Subcutaneous abdominal adipose tissue (tissue), 5 donors: ENCODE results near the gene SMIM1.
A peak's percentile ranks its signal among the peaks of the same experiment; 100 is the strongest.
"Not testable (repeated sequence)": the region's sequence is repeated elsewhere in the genome, so short reads cannot be mapped to it uniquely, and the experiment has no call there.

Source experiments
- H3K27ac ChIP-seq: one replicate; pipeline ENCODE4 v1.7.0; 2013; ENCODE audit warnings: low read depth, mild to moderate bottlenecking, inconsistent platforms, low read length, moderate library complexity
- H3K27me3 ChIP-seq, 5 donors: one replicate each; pipeline ENCODE4 v1.7.0; 2013; ENCODE audit warnings: low read length in 5 of 5, inconsistent platforms in 1 of 5; ENCODE audit not compliant: control insufficient read depth in 5 of 5, insufficient read depth in 4 of 5
- H3K36me3 ChIP-seq, 5 donors: one replicate each; pipeline ENCODE4 v1.7.0; 2013; ENCODE audit warnings: low read length in 5 of 5; ENCODE audit not compliant: control insufficient read depth in 5 of 5, insufficient read depth in 5 of 5
- H3K4me1 ChIP-seq, 5 donors: one replicate each; pipeline ENCODE4 v1.7.0; 2013; ENCODE audit warnings: low read length in 5 of 5, mild to moderate bottlenecking in 3 of 5, moderate library complexity in 1 of 5; ENCODE audit not compliant: control insufficient read depth in 5 of 5, insufficient read depth in 5 of 5
- H3K4me3 ChIP-seq, 5 donors: one replicate each; pipeline ENCODE4 v1.7.0; 2013; ENCODE audit warnings: low read length in 5 of 5, low read depth in 1 of 5
- H3K9ac ChIP-seq, 5 donors: one replicate each; pipeline ENCODE4 v1.7.0; 2013; ENCODE audit warnings: low read length in 5 of 5, mild to moderate bottlenecking in 4 of 5, moderate library complexity in 3 of 5
- H3K9me3 ChIP-seq, 5 donors: one replicate each; pipeline ENCODE4 v1.7.0; 2013; ENCODE audit warnings: low read length in 5 of 5; ENCODE audit not compliant: control insufficient read depth in 5 of 5
- donor health status: healthy.
- donor health status: healthy.
- donor health status: healthy.
- donor health status: healthy.
- donor health status: healthy.

Gene SMIM1

GRCh38 chr1:3745590-3746381 is 26.8 kb upstream of the SMIM1 start:
- peaks cover 0 to 4% (median 0%) of the 10 kb centered on the region in 5 donors for H3K27me3 ChIP-seq
- peak overlapping the region in 2 of 5 donors; percentile 80 to 83 for H3K9ac ChIP-seq
- H3K4me3 ChIP-seq, result peak overlapping the region in 2 of 5 donors; percentile 72 to 75
- peaks cover 2 to 34% (median 27%) of the 10 kb centered on the region in 5 donors for H3K4me1 ChIP-seq
- no peaks in the 10 kb centered on the region for H3K9me3 ChIP-seq
- peaks cover 0 to 28% (median 20%) of the 10 kb centered on the region in 5 donors for H3K36me3 ChIP-seq
- H3K27ac ChIP-seq, result no peak overlapping the region

GRCh38 chr1:3746389-3746829 is 26.1 kb upstream of the SMIM1 start:
- Histone ChIP-seq H3K36me3 (peaks cover 0 to 23% (median 19%) of the 10 kb centered on the region in 5 donors), H3K9ac (peak overlapping the region in 4 of 5 donors; percentile 79 to 86 (median 82)), H3K4me3 (peak overlapping the region in 4 of 5 donors; percentile 71 to 75 (median 72)), H3K9me3 (no peaks in the 10 kb centered on the region), H3K4me1 (peaks cover 2 to 34% (median 27%) of the 10 kb centered on the region in 5 donors), H3K27ac (peak overlapping the region; percentile 41), H3K27me3 (peaks cover 0 to 6% (median 0%) of the 10 kb centered on the region in 5 donors)

- Histone ChIP-seq H3K4me1 (peaks cover 2 to 34% (median 27%) of the 10 kb centered on the region in 5 donors), H3K27me3 (peaks cover 0 to 6% (median 0%) of the 10 kb centered on the region in 5 donors), H3K4me3 (peak overlapping the region; percentile 70 to 75 (median 72)), H3K27ac (peak overlapping the region; percentile 41), H3K9ac (peak overlapping the region in 4 of 5 donors; percentile 79 to 86 (median 82)), H3K36me3 (peaks cover 0 to 18% (median 13%) of the 10 kb centered on the region in 5 donors), H3K9me3 (no peaks in the 10 kb centered on the region)
Measured at GRCh38 chr1:3746830-3747521, 25.6 kb upstream of the SMIM1 start.

GRCh38 chr1:3747522-3747848 is 25.1 kb upstream of the SMIM1 start:
- Histone ChIP-seq H3K4me3 (peak overlapping the region; percentile 70 to 75 (median 72)), H3K27ac (no peak overlapping the region), H3K36me3 (peaks cover 0 to 13% (median 8%) of the 10 kb centered on the region in 5 donors), H3K9me3 (no peaks in the 10 kb centered on the region), H3K27me3 (peaks cover 0 to 10% (median 4%) of the 10 kb centered on the region in 5 donors), H3K9ac (peak overlapping the region in 3 of 5 donors; percentile 79 to 86 (median 80)), H3K4me1 (peaks cover 2 to 34% (median 27%) of the 10 kb centered on the region in 5 donors)

GRCh38 chr1:3747903-3748302 is 24.6 kb upstream of the SMIM1 start:
- peaks cover 0 to 14% (median 8%) of the 10 kb centered on the region in 5 donors for H3K27me3 ChIP-seq
- no peak overlapping the region for H3K27ac ChIP-seq
- no peak overlapping the region for H3K9ac ChIP-seq
- H3K4me3 ChIP-seq, result peak overlapping the region; percentile 70 to 75 (median 72)
- H3K36me3 ChIP-seq, result peaks cover 0 to 8% (median 4%) of the 10 kb centered on the region in 5 donors
- peaks cover 2 to 34% (median 27%) of the 10 kb centered on the region in 5 donors for H3K4me1 ChIP-seq
- no peaks in the 10 kb centered on the region for H3K9me3 ChIP-seq

- H3K27ac ChIP-seq, H3K9me3 ChIP-seq, H3K36me3 ChIP-seq, H3K4me3 ChIP-seq, H3K9ac ChIP-seq: not testable (repeated sequence)
- H3K27me3 ChIP-seq, result peaks cover under 1 to 15% (median 8%) of the 10 kb centered on the region in 5 donors
- peaks cover 2 to 34% (median 27%) of the 10 kb centered on the region in 5 donors for H3K4me1 ChIP-seq
Measured at GRCh38 chr1:3748316-3748900, 24.1 kb upstream of the SMIM1 start.

GRCh38 chr1:3749512-3749911 is 23.0 kb upstream of the SMIM1 start:
- no peak overlapping the region for H3K4me3 ChIP-seq
- H3K27me3 ChIP-seq, result peaks cover 8 to 19% (median 15%) of the 10 kb centered on the region in 5 donors
- no peaks in the 10 kb centered on the region for H3K9me3 ChIP-seq
- H3K4me1 ChIP-seq, result peaks cover 2 to 32% (median 27%) of the 10 kb centered on the region in 5 donors
- peaks cover 0 to 2% (median 0%) of the 10 kb centered on the region in 5 donors for H3K36me3 ChIP-seq
- H3K27ac ChIP-seq, result no peak overlapping the region
- H3K9ac ChIP-seq, result no peak overlapping the region

- no peaks in the 10 kb centered on the region for H3K9me3 ChIP-seq
Measured at GRCh38 chr1:3750741-3751140, 21.8 kb upstream of the SMIM1 start.

GRCh38 chr1:3752400-3752945 is 20.1 kb upstream of the SMIM1 start, which contains the start of gene CCDC27:
CCDC27 (plus strand) TSS chr1:3752450; CDS start chr1:3752482, 32 bp downstream.
- Histone ChIP-seq H3K27me3 (peaks cover 14 to 38% (median 27%) of the 10 kb centered on the region in 5 donors), H3K27ac (no peak within 1 kb of the TSS), H3K9me3 (no peaks in the 10 kb centered on the region), H3K9ac (no peak within 1 kb of the TSS), H3K4me3 (no peak within 1 kb of the TSS), H3K4me1 (peaks cover 2 to 7% (median 6%) of the 10 kb centered on the region in 5 donors), H3K36me3 (no peaks in the 10 kb centered on the region)

More at GRCh38 chr1:3750741-3751140, 21.8 kb upstream of the SMIM1 start:
- Histone ChIP-seq H3K4me1 (peaks cover 2 to 21% (median 18%) of the 10 kb centered on the region in 5 donors), H3K27ac (no peak overlapping the region), H3K9ac (no peak overlapping the region), H3K27me3 (peaks cover 13 to 30% (median 22%) of the 10 kb centered on the region in 5 donors), H3K36me3 (no peaks in the 10 kb centered on the region), H3K4me3 (no peak overlapping the region)
